IMR-90 (cell line): Measurements from ENCODE around the gene AP3M1.

Experiments used
- CEBPB ChIP-seq: IDR thresholded peaks from 2 replicates; pipeline ENCODE4 v1.6.1; 2012; ENCODE audit warnings: low read depth, low read length, improper control_type of control experiment
- MAFK ChIP-seq: IDR thresholded peaks from 2 replicates; pipeline ENCODE4 v1.6.1; 2012; ENCODE audit warnings: low read depth, low read length, improper control_type of control experiment
- RCOR1 ChIP-seq: IDR thresholded peaks from 2 replicates; pipeline ENCODE4 v1.6.1; 2012; ENCODE audit warnings: mild to moderate bottlenecking, low read length, improper control_type of control experiment; ENCODE audit not compliant: insufficient replicate concordance
- TF ChIP-seq, protein P1 (sequence below): conservative IDR thresholded peaks from 2 replicates; pipeline ENCODE4 v1.5.1; 2012; ENCODE audit warnings: mild to moderate bottlenecking, low read depth, low read length, improper control_type of control experiment

DNA sequence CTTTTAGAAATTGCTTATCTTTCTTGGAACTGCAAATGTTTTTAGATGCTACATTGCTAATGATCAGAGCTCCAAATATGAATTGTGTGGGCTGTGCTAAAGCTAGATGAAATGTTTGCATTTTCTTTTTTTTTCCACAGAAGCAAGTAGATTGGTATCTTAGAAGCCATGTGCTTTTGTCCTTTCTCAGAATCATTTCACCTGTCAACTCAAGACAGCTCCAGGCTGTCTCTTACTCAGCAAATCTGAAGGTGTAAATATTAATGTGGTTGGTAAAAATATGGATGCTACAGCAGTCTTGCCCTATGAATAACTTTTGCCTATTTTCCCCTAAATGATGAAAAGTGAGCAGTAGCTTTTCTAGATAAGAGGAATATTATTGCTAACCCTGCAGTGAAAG lies 41.2 kb downstream of the AP3M1 start:
- TF ChIP-seq, protein P1, sequence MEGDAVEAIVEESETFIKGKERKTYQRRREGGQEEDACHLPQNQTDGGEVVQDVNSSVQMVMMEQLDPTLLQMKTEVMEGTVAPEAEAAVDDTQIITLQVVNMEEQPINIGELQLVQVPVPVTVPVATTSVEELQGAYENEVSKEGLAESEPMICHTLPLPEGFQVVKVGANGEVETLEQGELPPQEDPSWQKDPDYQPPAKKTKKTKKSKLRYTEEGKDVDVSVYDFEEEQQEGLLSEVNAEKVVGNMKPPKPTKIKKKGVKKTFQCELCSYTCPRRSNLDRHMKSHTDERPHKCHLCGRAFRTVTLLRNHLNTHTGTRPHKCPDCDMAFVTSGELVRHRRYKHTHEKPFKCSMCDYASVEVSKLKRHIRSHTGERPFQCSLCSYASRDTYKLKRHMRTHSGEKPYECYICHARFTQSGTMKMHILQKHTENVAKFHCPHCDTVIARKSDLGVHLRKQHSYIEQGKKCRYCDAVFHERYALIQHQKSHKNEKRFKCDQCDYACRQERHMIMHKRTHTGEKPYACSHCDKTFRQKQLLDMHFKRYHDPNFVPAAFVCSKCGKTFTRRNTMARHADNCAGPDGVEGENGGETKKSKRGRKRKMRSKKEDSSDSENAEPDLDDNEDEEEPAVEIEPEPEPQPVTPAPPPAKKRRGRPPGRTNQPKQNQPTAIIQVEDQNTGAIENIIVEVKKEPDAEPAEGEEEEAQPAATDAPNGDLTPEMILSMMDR: no peak
- TF ChIP-seq CEBPB (no peak), RCOR1 (no peak), MAFK (no peak)
